Measurements from ENCODE around the gene DNLZ. TPM values are rescaled to one million over a fixed set of nuclear protein-coding genes. Genes with fewer than 3 reads are reported as not detected.

DNLZ gene
- total and polyA plus RNA-seq, 12 donors, result 3.1 to 28.9 (median 17.5) TPM

- H3K36me3 ChIP-seq (replicated peaks in 1 of 2), result peaks cover 0 to 34% of the 10 kb centered on the region in 2 donors
- peak overlapping the region; percentile 36 to 99 (median 82) for H3K4me3 ChIP-seq
- no peak for TF ChIP-seq CTCF (IDR thresholded peaks at IDR 0.05)
- TF ChIP-seq POLR2A (IDR thresholded peaks at IDR 0.05), result no peak
- peak in 1 of 7 donors; percentile 55 for DNase-seq
- intact Hi-C loops (cut with DNase I), result loop anchor here (2.0 to 5.0 kb wide), 2 partner anchors 62 to 87 kb away; no protein-coding TSS in a partner anchor
- peak overlapping the region in 1 of 5 donors; percentile 54 for H3K27ac ChIP-seq
- H3K27me3 ChIP-seq, result no peaks in the 10 kb centered on the region
- H3K4me1 ChIP-seq (replicated peaks in 1 of 2), result peaks cover 9 to 17% of the 10 kb centered on the region in 2 donors
- WGBS, 4 donors, result 0 to 3% (median 1%) methylated on average over 9 to 67 of the region's 67 CpGs
- no peaks in the 10 kb centered on the region for H3K9me3 ChIP-seq (replicated peaks in 1 of 3)
These were observed 35.9 kb upstream of the DNLZ start for GRCh38 chr9:136399176-136400037.

DNA sequence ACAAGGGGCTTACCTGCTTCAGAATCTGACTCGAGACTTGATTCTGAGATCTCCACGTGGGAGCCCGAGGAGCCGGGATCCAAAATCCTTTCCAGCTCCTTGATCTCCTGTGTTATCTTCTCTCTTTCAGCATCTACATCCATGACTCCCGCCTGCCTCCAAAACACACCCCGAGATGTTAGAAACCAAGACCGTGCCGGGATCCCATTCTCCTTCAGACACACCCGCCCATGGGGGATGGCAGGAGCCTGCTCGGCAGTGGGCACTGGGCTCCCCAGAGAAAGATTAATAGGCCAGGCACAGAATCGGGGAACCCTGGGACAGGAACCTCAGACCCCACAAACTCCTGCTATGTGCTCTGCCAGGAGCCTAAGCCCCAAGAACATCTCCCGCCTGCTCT lies 34.7 kb upstream of the DNLZ start:
- intact Hi-C loops (cut with DNase I), result no loop called here
- WGBS, 4 donors, result 91 to 94% (median 93%) methylated on average over 11 to 12 of the region's 12 CpGs

DNA sequence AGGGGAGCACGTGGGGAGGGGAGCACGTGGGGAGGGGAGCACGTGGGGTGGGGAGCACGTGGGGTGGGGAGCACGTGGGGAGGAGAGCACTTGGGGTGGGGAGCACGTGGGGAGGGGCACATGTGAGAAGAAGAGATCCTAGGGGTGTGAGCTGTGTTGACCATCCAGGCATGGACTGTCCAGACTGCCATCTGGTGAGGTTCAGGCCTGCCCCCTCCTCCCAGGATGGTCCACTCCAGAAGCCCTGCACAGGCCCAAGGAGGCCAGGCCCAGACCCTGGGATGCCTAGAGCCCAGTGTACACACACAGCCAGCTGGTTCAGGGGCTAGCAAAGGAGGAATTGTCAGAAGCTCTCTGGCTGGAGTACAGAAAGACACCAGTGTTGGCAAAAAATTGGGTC lies 34.1 kb upstream of the DNLZ start:
- no peaks in the 10 kb centered on the region for H3K9me3 ChIP-seq (replicated peaks in 1 of 3)
- 67 to 73% (median 70%) methylated on average over 4 to 6 of the region's 6 CpGs for WGBS, 4 donors
- H3K27me3 ChIP-seq, result no peaks in the 10 kb centered on the region
- H3K36me3 ChIP-seq (replicated peaks in 1 of 2), result peaks cover 0 to 45% of the 10 kb centered on the region in 2 donors
- DNase-seq, result no peak
- peaks cover 9 to 17% of the 10 kb centered on the region in 2 donors for H3K4me1 ChIP-seq (replicated peaks in 1 of 2)
- intact Hi-C loops (cut with DNase I), result no loop called here
- no peak for TF ChIP-seq POLR2A (IDR thresholded peaks at IDR 0.05)
- TF ChIP-seq CTCF (IDR thresholded peaks at IDR 0.05), result no peak
- H3K4me3 ChIP-seq, result no peak overlapping the region
- H3K27ac ChIP-seq, result no peak overlapping the region

More for the DNA sequence above, 34.7 kb upstream of the DNLZ start:
- H3K27ac ChIP-seq, result no peak overlapping the region
- DNase-seq, result no peak
- no peaks in the 10 kb centered on the region for H3K9me3 ChIP-seq (replicated peaks in 1 of 3)
- no peaks in the 10 kb centered on the region for H3K27me3 ChIP-seq
- TF ChIP-seq CTCF (IDR thresholded peaks at IDR 0.05) (no peak), POLR2A (IDR thresholded peaks at IDR 0.05) (no peak)
- peaks cover 9 to 17% of the 10 kb centered on the region in 2 donors for H3K4me1 ChIP-seq (replicated peaks in 1 of 2)
- H3K4me3 ChIP-seq, result no peak overlapping the region
- peaks cover 0 to 38% of the 10 kb centered on the region in 2 donors for H3K36me3 ChIP-seq (replicated peaks in 1 of 2)

DNA sequence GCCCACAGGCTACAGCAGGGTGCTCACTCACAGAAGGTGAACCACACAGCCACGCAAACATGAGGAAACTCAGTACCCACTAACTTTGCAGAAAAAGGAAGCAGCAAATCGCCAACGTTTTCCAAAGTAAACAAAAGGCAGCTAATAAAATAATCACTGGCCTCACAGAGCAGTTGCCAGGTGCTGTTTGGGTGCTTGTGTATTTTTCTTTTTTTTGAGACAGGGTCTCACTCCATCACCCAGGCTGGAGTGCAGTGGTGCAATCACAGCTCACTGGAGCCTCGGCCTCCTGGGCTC lies 32.6 kb upstream of the DNLZ start:
- H3K4me3 ChIP-seq, result no peak overlapping the region
- WGBS, 4 donors, result 77 to 85% (median 84%) methylated on average over 4 of the region's 4 CpGs
- no peak overlapping the region for H3K27ac ChIP-seq
- no peaks in the 10 kb centered on the region for H3K27me3 ChIP-seq
- DNase-seq, result no peak
- no peaks in the 10 kb centered on the region for H3K9me3 ChIP-seq (replicated peaks in 1 of 3)
- no peak for TF ChIP-seq CTCF (IDR thresholded peaks at IDR 0.05)
- TF ChIP-seq POLR2A (IDR thresholded peaks at IDR 0.05), result no peak
- peaks cover 0 to 58% of the 10 kb centered on the region in 2 donors for H3K36me3 ChIP-seq (replicated peaks in 1 of 2)
- intact Hi-C loops (cut with DNase I), result no loop called here
- H3K4me1 ChIP-seq (replicated peaks in 1 of 2), result peaks cover 9 to 17% of the 10 kb centered on the region in 2 donors

All from adrenal gland (tissue), 12 donors.